Activated CD8-positive, alpha-beta T cell treated with anti-CD3 and anti-CD28 coated beads, Interleukin-2, amount 10 ng/mL, durations not matched to agents 7 days and 5 days (primary cell): ENCODE data around the gene ZNF786. TPM values are rescaled to one million over a fixed set of nuclear protein-coding genes. Genes with fewer than 3 reads are reported as not detected.
"Not testable (repeated sequence)": the region's sequence is repeated elsewhere in the genome, so short reads cannot be mapped to it uniquely, and the experiment has no call there.

Experiments
- ATAC-seq: fragments of 150-1000 bp; cut with Tn5 transposase; one replicate; pipeline ENCODE4 v1.10.0; 2021; ENCODE audit warnings: moderate library complexity
- CTCF ChIA-PET: fragments of 350-600 bp; sonication (Branson Sonifier 250); formaldehyde crosslinking; loops from one replicate; lab custom pipeline; 2021; ENCODE audit warnings: antibody characterized with exemption; lab: Charles Lee
- POLR2A ChIA-PET: fragments of 350-600 bp; sonication (Branson Sonifier 250); formaldehyde crosslinking; loops from one replicate; lab custom pipeline; 2021; ENCODE audit warnings: antibody characterized with exemption; lab: Charles Lee
- DNase-seq: peaks from one replicate; pipeline ENCODE4 v3.0.0-alpha.2; 2020
- H3K27ac Mint-ChIP-seq: one replicate; pipeline ENCODE4 v1.8.0; 2021; ENCODE audit warnings: mild to moderate bottlenecking, mixed read lengths
- H3K27me3 Mint-ChIP-seq: one replicate; pipeline ENCODE4 v1.8.0; 2021; ENCODE audit warnings: low read depth, mixed read lengths
- H3K36me3 Mint-ChIP-seq: one replicate; pipeline ENCODE4 v1.8.0; 2021; ENCODE audit warnings: low read depth, mixed read lengths
- H3K4me1 Mint-ChIP-seq: one replicate; pipeline ENCODE4 v1.8.0; 2021; ENCODE audit warnings: low read depth, mixed read lengths
- H3K4me3 Mint-ChIP-seq: one replicate; pipeline ENCODE4 v1.8.0; 2021; ENCODE audit warnings: mild to moderate bottlenecking, mixed read lengths
- H3K9me3 Mint-ChIP-seq: one replicate; pipeline ENCODE4 v1.8.0; 2022; ENCODE audit warnings: mixed read lengths; ENCODE audit not compliant: insufficient read depth
- total RNA-seq, 2 experiments: library from RNA; stranded (reverse); gene quantifications; one replicate each; pipeline ENCODE4 v1.2.3, GENCODE V29; 2021

ZNF786 gene
- total RNA-seq, 2 experiments from 2014 or later = 7.4 to 7.6 TPM

DNA sequence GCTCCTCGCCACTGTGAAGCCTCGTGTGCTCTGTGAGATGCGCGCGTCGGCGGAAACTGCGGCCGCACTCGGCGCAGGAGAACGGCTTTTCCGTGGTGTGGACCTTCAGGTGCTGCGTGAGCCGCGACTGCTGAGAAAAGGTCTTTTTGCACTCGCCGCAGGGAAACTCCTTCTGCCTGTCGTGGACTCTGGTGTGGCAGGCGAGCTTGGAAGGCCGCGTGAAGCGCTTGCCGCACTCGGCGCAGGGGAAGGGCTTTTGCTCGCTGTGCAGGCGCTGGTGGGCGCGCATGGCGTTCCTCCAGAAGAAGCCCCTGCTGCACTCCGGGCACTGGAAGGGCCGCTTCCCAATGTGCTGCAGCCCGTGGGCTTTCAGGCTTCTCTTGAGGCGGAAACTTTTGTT, 13.7 kb upstream of the ZNF786 start:
- Mint-ChIP-seq H3K36me3 (no peaks in the 10 kb centered on the region), H3K27ac (no peak overlapping the region), H3K9me3 (no peaks in the 10 kb centered on the region), H3K4me3 (no peak overlapping the region), H3K27me3 (peaks cover 2% of the 10 kb centered on the region), H3K4me1 (no peaks in the 10 kb centered on the region)
- POLR2A ChIA-PET = no interaction called here
- DNase-seq (no peak), ATAC-seq (no peak)
- CTCF ChIA-PET = no interaction called here

DNA sequence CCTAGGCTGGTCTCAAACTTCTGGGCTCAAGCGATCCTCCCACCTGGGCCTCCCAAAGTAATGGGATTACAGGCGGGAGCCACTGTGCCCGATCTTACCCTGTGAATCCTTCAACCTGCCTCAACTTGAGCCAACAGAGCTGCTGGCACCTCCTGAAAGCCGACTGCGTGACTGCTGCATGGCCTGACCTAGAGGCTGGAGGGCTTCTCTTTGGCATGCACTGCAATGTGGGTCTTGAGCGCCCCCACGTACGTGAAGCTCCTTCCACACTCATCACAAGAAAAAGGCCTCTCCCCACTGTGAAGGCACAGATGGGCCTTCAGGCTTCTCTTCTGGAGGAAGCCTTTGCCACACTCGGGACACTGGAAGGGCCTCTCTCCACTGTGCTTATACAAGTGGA, 12.9 kb upstream of the ZNF786 start:
- CTCF ChIA-PET = no interaction called here

DNA sequence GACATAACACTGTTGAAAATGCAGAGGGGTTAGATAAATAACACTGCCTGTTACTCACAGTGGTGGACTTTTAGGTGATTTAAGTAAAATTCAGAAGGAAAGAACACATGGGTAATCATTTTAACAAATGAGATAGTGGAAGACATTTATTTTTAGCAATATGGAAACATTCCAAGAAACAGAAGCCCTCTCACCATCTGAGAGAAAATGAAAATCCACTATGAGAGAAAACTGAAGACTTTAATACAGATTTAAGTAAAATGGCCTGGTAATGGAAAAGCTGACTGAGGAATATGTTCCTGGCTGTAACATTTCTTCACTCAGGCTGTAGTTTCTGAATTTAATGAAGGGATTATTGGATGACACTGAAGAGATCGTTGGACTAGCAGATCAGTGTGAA, 12.1 kb upstream of the ZNF786 start:
- ChIA-PET POLR2A (no interaction called here), CTCF (no interaction called here)
- DNase-seq (no peak), ATAC-seq (no peak)
- peaks cover 2% of the 10 kb centered on the region for H3K27me3 Mint-ChIP-seq
- no peak overlapping the region for H3K4me3 Mint-ChIP-seq
- H3K36me3 Mint-ChIP-seq = no peaks in the 10 kb centered on the region
- H3K4me1 Mint-ChIP-seq = no peaks in the 10 kb centered on the region
- H3K9me3 Mint-ChIP-seq = no peaks in the 10 kb centered on the region
- H3K27ac Mint-ChIP-seq = no peak overlapping the region

More for the DNA sequence above, 12.9 kb upstream of the ZNF786 start:
- Mint-ChIP-seq H3K36me3 (no peaks in the 10 kb centered on the region), H3K4me3 (no peak overlapping the region), H3K27ac (no peak overlapping the region), H3K9me3 (no peaks in the 10 kb centered on the region), H3K4me1 (no peaks in the 10 kb centered on the region), H3K27me3 (peaks cover 2% of the 10 kb centered on the region)
- no peak for ATAC-seq
- no peak for DNase-seq
- POLR2A ChIA-PET = no interaction called here

DNA sequence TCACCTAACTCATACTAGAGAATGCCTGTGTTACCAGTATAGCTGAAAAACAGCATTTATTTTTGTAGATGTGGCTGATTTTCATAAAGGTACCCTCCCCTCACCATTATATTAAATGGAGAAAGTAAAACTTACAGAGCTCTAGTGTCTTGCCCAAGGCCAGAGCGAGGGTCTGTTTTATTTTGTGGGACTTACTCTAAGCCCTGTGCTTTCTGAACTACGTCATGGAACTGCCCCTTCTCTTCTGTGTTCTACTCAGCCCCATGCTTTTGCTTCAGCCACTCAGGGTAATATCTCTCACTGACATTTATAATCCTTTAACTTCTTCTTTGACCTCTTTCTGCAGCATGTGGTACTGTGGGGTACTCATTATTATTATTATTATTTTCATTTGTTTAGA, 10.3 kb upstream of the ZNF786 start:
- H3K27ac Mint-ChIP-seq = no peak overlapping the region
- no peak overlapping the region for H3K4me3 Mint-ChIP-seq
- peaks cover 2% of the 10 kb centered on the region for H3K27me3 Mint-ChIP-seq
- DNase-seq (no peak), ATAC-seq (no peak)
- ChIA-PET CTCF (no interaction called here), POLR2A (no interaction called here)
- no peaks in the 10 kb centered on the region for H3K9me3 Mint-ChIP-seq
- no peaks in the 10 kb centered on the region for H3K36me3 Mint-ChIP-seq
- H3K4me1 Mint-ChIP-seq = no peaks in the 10 kb centered on the region

DNA sequence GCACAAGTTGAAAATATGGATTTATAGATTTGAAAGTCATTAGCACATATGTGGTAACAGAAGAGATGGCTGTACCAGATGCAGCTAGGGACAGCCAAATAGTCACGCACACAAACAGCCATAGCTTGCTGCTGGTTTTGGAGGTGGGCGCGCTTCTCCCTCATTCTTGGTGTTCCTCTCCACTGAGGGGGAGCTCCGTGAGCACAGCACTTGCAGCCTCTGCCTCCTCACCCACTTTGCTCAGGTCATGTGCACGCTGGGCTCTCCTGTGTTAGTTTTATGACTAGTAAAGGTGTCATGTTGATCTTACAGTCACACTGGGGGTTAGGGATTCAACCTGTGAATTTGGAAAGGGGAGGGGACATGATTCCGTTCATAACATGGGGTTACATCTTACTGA, 8.5 kb upstream of the ZNF786 start:
- ChIA-PET POLR2A (interaction anchor here (0.6 kb wide), 1 partner anchor 92 kb away, joined by 3 read pairs; no protein-coding TSS in a partner anchor), CTCF (interaction anchor here (1.3 kb wide), 1 partner anchor 27 kb away, joined by 3 read pairs; no protein-coding TSS in a partner anchor)
- ATAC-seq (no peak), DNase-seq (no peak)
- peaks cover 2% of the 10 kb centered on the region for H3K27me3 Mint-ChIP-seq
- no peaks in the 10 kb centered on the region for H3K36me3 Mint-ChIP-seq
- H3K9me3 Mint-ChIP-seq = no peaks in the 10 kb centered on the region
- H3K27ac Mint-ChIP-seq = no peak overlapping the region
- H3K4me1 Mint-ChIP-seq = no peaks in the 10 kb centered on the region
- no peak overlapping the region for H3K4me3 Mint-ChIP-seq

DNA sequence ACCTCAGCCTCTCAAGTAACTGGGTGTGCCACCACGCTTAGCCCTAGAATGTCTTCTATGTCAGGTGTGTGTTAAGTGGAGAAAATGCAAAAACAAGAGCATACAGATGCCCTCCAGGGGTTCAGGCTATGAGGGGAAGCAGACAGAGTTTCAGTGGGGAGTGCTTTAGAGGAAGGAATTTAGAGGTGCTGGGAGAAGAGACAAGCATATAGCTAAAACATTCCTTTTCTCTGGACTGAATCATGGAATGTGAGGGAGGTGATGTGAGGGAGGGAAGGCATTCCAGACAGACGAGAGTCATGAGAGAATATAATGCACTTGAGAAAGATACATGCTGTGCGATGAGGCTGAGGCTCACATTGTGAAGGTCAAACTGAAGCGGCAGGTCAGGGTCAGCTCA, 6.6 kb upstream of the ZNF786 start:
- Mint-ChIP-seq H3K27ac (no peak overlapping the region), H3K36me3 (no peaks in the 10 kb centered on the region), H3K4me1 (no peaks in the 10 kb centered on the region), H3K4me3 (no peak overlapping the region), H3K27me3 (peaks cover 2% of the 10 kb centered on the region), H3K9me3 (no peaks in the 10 kb centered on the region)
- DNase-seq (no peak), ATAC-seq (no peak)
- ChIA-PET POLR2A (no interaction called here), CTCF (interaction anchor here (1.4 kb wide), 1 partner anchor 31 kb away, joined by 5 read pairs; no protein-coding TSS in a partner anchor)

DNA sequence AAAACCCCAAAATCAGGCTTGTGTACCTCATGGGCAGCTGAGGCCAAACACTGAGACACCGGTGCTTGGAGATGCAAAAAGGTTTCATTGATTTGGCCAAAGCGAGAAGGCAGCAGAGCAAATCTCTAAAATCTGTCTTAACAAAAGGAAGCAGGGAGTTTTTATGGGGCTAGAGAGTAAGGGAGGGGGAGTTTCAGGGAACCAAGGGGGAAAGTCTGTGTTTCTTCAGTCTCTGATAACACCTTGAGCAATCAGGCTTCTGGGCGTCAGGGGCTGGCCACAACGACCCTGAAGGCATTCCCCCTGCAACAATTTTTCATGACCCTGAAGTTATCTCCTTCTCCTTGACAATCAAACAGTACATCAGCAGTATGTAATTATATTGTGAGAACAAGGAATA, 2.7 kb upstream of the ZNF786 start:
- ChIA-PET CTCF (interaction anchor here (2.7 kb wide), 1 partner anchor 27 kb away, joined by 8 read pairs; no protein-coding TSS in a partner anchor), POLR2A (no interaction called here)
- DNase-seq (no peak), ATAC-seq (no peak)
- no peaks in the 10 kb centered on the region for H3K9me3 Mint-ChIP-seq
- peaks cover 12% of the 10 kb centered on the region for H3K4me1 Mint-ChIP-seq
- H3K4me3 Mint-ChIP-seq = no peak overlapping the region
- H3K27me3 Mint-ChIP-seq = no peaks in the 10 kb centered on the region
- no peak overlapping the region for H3K27ac Mint-ChIP-seq
- H3K36me3 Mint-ChIP-seq = no peaks in the 10 kb centered on the region

DNA sequence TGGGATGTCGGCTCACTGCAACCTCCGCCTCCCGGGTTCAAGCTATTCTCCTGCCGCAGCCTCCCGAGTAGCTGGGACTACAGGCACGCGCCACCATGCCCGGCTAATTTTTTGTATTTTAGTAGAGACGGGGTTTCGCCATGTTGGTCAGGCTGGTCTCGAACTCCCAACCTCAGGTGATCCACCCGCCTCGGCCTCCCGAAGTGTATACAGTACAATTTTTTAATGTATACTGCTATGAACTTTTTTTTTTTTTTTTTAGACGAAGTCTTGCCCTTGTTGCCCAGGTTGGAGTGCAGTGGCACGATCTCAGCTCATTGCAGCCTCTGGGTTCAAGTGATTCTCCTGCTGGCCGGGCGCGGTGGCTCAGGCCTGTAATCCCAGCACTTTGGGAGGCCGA, 1.7 kb upstream of the ZNF786 start:
- ChIA-PET CTCF (interaction anchor here (2.7 kb wide), 1 partner anchor 26 kb away, joined by 8 read pairs; no protein-coding TSS in a partner anchor), POLR2A (interaction anchor here (1.3 kb wide), 1 partner anchor 34 kb away, joined by 4 read pairs; the partner anchor contains the start of gene ZNF425)

DNA sequence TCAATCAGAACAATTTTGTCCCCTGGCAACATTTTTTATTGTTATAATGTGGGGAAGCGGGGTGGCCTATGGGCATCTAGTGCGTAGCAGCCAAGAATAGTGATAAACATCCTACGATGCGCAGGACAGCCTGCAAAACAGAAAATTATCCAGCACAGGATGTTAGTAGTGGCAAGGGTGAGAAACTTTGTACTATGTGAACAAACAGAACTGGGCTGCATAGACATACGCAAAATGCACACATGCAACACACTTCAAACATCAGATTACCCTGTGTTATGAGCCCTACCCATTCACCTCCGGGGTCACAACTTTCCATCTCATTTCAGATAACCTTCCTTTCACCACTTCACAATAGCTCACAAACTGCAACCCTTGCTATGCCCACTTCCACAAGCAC, 3.1 kb downstream of the ZNF786 start:
- ChIA-PET CTCF (interaction anchor here (1.5 to 3.9 kb wide), 2 partner anchors 22 to 82 kb away, joined by 3 to 17 read pairs; no protein-coding TSS in a partner anchor), POLR2A (no interaction called here)
- Mint-ChIP-seq H3K4me1 (peaks cover 16% of the 10 kb centered on the region), H3K9me3 (peaks cover 12% of the 10 kb centered on the region), H3K27me3 (no peaks in the 10 kb centered on the region), H3K4me3 (no peak overlapping the region), H3K27ac (no peak overlapping the region), H3K36me3 (peaks cover 29% of the 10 kb centered on the region)
- no peak for ATAC-seq
- DNase-seq = no peak

More for the DNA sequence above, 1.7 kb upstream of the ZNF786 start:
- not testable (repeated sequence) for H3K9me3 Mint-ChIP-seq, DNase-seq, H3K27ac Mint-ChIP-seq, H3K36me3 Mint-ChIP-seq, H3K27me3 Mint-ChIP-seq, ATAC-seq
- Mint-ChIP-seq H3K4me3 (peak overlapping the region; percentile 28), H3K4me1 (peaks cover 16% of the 10 kb centered on the region)

DNA sequence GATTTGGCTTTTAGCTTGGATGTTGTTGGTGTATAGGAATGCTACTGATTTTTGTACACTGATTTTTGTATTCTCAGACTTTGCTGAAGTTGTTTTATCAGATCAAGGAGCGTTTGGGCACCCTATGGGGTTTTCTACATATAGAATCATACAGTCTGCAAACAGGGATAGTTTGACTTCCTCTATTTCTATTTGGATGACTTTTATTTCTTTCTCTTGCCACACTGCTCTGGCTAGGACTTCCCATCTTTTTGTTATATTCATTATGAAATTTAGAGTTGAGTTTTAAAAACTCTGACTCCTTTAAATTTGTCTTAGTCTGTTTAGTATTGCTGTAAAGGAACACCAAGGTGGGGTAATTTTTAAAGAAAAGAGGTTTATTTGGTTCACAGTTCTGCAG, 4.7 kb downstream of the ZNF786 start:
- Mint-ChIP-seq H3K36me3 (peaks cover 29% of the 10 kb centered on the region), H3K4me3 (no peak overlapping the region), H3K9me3 (peaks cover 12% of the 10 kb centered on the region), H3K4me1 (peaks cover 11% of the 10 kb centered on the region), H3K27ac (no peak overlapping the region), H3K27me3 (no peaks in the 10 kb centered on the region)
- ATAC-seq = no peak
- DNase-seq = no peak
- CTCF ChIA-PET = interaction anchor here (1.8 to 3.9 kb wide), 2 partner anchors 20 to 80 kb away, joined by 4 to 17 read pairs; no protein-coding TSS in a partner anchor
- POLR2A ChIA-PET = no interaction called here

DNA sequence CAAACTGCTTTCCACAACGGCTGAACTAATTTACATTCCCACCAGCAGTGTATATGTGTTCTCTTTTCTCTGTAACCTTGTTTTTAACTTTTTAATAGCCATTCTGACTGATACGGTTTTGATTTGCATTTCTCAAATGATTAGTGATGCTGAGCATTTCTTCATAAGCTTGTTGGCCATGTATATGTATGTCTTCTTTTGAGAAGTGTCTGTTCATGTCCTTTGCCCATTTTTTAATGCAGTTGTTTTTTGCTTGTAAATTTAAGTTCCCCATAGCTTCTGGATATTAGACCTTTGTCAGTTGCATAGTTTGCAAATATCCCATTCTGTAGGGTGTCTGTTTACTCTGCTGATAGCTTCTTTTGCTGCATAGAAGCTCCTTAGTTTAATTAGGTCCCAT, 6.1 kb downstream of the ZNF786 start:
- Mint-ChIP-seq H3K27me3 (no peaks in the 10 kb centered on the region), H3K4me3 (no peak overlapping the region), H3K4me1 (peaks cover 7% of the 10 kb centered on the region)

DNA sequence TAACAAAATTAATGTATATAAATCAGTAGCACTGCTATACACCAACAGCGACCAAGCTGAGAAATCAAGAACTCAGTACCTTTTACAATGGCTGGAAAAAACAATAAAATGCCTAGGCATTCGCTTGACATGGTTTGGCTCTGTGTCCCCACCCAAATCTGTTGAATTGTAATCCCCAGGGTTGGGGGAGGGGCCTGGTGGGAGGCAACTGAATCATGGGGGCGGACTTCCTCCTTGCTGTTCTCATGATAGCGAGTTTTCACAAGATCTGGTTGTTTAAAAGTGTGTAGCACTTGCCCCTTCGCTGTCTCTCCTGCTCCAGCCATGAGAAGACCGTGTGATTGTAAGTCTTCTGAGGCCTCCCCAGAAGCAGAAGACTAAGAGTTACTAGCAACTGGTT, 8.6 kb downstream of the ZNF786 start:
- Mint-ChIP-seq H3K27me3 (no peaks in the 10 kb centered on the region), H3K9me3 (peaks cover 12% of the 10 kb centered on the region), H3K4me3 (no peak overlapping the region), H3K27ac (no peak overlapping the region), H3K36me3 (peaks cover 38% of the 10 kb centered on the region), H3K4me1 (peaks cover 1% of the 10 kb centered on the region)
- DNase-seq (no peak), ATAC-seq (no peak)
- ChIA-PET CTCF (interaction anchor here (1.4 kb wide), 1 partner anchor 16 kb away, joined by 4 read pairs; no protein-coding TSS in a partner anchor), POLR2A (no interaction called here)

More for the DNA sequence above, 6.1 kb downstream of the ZNF786 start:
- ATAC-seq (no peak), DNase-seq (no peak)
- POLR2A ChIA-PET = no interaction called here
- Mint-ChIP-seq H3K27ac (no peak overlapping the region), H3K36me3 (peaks cover 39% of the 10 kb centered on the region), H3K9me3 (peaks cover 12% of the 10 kb centered on the region)
- CTCF ChIA-PET = interaction anchor here (1.2 kb wide), 1 partner anchor 18 kb away, joined by 11 read pairs; no protein-coding TSS in a partner anchor
